NCI-H2196 treated with DMSO at 0.1 percent for 48 hours (cell line): ENCODE results near the gene ZBTB48.

Experiments
- DNase-seq: peaks from one replicate; lab custom pipeline; 2025; ENCODE audit not compliant: unreplicated experiment; lab: John Stamatoyannopoulos, UW

The ZBTB48 gene

DNA sequence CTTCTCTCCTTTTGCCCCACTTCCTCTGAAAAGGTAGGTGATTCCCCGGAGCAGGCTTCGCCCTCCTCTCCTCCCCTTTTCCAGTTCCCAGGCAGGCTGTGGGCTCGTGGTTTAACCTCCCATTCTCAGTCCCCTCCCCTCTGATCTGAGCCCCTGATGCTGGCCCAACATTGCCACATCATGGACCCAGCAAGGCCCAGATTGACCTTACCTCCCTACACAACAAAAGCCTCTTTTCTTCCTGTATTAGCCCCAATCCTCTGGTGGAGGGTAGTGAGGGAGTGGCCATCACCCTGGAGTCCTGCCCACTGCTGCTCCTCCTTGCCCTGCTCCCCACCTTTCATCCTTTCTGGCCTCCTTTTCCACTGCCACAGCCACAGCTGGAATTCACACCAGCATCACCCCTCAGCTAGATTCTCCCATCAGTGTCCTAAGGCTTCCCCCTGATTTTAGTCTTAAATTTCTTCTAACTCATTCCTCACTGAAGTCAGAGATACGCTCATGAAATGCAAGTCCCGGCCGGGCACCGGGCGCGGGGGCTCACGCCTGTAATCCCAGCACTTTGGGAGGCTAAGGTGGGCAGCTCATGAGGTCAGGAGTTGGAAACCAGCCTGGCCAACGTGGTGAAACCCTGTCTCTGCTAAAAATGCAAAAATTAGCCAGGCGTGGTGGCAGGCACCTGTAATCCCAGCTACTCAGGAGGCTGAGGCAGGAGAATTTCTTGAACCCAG, 7.0 kb upstream of the ZBTB48 start:
- no peak for DNase-seq

GRCh38 chr1:6574025-6574620, 5.7 kb upstream of the ZBTB48 start:
- DNase-seq = no peak

DNA sequence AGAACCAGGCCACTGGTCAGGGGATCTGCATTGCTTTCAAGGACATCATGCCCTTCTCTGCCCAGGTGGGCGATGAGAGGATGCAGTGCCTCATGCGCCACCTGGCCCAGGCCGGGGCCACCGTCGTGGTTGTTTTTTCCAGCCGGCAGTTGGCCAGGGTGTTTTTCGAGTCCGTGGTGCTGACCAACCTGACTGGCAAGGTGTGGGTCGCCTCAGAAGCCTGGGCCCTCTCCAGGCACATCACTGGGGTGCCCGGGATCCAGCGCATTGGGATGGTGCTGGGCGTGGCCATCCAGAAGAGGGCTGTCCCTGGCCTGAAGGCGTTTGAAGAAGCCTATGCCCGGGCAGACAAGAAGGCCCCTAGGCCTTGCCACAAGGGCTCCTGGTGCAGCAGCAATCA, 5.0 kb upstream of the ZBTB48 start:
- DNase-seq = no peak

DNA sequence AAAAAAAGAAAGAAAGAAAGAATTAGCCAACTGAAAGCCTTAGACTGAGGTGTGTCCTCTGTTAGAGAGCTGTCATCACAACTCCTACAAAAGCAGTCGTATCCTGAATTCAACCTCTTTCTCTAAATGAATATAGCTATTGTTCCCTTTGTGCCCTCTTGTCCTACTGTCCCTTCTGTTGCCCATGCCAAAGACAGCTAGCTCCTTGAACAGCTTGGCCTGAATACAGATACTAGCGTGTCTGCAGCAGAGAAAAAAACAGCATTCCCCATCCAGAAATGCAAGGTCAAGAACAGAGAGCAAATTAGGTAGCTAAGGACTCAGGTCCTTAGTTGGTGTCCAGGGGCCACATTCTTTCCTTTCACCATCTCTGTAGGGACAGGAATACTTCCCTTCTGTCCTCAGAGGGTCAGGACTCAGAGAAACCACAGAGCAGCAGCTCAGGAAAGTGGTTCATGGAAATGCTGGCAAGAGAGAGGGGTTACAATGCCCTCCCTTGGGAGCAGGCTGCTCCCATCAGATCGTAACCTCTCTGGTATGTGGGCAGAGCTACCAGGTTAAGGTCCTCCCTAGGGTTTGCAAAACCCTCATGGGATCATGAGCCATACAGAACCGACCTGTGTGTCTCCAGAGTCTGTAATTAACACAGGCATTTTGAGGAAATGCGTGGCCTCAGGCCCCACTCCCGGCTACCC, 1.8 kb upstream of the ZBTB48 start:
- DNase-seq = no peak

DNA sequence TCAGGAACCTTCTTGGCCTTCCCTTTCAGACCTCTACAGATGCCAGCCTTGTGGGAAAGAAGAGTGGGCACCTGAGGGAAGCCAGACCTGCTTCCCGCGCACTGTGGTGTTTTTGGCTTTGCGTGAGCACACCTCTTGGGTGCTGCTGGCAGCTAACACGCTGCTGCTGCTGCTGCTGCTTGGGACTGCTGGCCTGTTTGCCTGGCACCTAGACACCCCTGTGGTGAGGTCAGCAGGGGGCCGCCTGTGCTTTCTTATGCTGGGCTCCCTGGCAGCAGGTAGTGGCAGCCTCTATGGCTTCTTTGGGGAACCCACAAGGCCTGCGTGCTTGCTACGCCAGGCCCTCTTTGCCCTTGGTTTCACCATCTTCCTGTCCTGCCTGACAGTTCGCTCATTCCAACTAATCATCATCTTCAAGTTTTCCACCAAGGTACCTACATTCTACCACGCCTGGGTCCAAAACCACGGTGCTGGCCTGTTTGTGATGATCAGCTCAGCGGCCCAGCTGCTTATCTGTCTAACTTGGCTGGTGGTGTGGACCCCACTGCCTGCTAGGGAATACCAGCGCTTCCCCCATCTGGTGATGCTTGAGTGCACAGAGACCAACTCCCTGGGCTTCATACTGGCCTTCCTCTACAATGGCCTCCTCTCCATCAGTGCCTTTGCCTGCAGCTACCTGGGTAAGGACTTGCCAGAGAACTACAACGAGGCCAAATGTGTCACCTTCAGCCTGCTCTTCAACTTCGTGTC, 995 bp upstream of the ZBTB48 start:
- no peak for DNase-seq

DNA sequence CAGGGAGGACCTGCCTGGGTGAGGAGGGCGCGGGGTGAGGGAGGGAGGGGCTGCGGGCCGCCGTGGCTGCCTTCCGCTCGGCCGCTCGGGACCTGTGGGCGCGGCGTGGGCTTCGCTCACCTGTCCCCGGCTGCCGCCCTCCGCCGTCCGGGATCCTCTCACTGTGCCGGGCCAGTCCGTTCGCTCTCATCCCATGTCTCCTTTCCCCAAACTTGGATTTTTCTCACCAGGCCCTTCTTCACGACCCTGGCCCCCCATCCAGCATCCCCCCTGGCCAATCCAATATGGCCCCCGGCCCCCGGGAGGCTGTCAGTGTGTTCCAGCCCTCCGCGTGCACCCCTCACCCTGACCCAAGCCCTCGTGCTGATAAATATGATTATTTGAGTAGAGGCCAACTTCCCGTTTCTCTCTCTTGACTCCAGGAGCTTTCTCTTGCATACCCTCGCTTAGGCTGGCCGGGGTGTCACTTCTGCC, 362 bp downstream of the ZBTB48 start:
- no peak for DNase-seq

DNA sequence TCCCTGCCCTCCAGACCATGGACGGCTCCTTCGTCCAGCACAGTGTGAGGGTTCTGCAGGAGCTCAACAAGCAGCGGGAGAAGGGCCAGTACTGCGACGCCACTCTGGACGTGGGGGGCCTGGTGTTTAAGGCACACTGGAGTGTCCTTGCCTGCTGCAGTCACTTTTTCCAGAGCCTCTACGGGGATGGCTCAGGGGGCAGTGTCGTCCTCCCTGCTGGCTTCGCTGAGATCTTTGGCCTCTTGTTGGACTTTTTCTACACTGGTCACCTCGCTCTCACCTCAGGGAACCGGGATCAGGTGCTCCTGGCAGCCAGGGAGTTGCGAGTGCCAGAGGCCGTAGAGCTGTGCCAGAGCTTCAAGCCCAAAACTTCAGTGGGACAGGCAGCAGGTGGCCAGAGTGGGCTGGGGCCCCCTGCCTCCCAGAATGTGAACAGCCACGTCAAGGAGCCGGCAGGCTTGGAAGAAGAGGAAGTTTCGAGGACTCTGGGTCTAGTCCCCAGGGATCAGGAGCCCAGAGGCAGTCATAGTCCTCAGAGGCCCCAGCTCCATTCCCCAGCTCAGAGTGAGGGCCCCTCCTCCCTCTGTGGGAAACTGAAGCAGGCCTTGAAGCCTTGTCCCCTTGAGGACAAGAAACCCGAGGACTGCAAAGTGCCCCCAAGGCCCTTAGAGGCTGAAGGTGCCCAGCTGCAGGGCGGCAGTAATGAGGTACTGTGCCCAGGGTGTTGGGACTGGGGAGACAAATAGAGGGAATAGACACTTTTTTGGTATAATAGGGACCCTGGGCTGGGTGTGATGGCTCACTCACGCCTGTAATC, 1.0 kb downstream of the ZBTB48 start:
- no peak for DNase-seq

DNA sequence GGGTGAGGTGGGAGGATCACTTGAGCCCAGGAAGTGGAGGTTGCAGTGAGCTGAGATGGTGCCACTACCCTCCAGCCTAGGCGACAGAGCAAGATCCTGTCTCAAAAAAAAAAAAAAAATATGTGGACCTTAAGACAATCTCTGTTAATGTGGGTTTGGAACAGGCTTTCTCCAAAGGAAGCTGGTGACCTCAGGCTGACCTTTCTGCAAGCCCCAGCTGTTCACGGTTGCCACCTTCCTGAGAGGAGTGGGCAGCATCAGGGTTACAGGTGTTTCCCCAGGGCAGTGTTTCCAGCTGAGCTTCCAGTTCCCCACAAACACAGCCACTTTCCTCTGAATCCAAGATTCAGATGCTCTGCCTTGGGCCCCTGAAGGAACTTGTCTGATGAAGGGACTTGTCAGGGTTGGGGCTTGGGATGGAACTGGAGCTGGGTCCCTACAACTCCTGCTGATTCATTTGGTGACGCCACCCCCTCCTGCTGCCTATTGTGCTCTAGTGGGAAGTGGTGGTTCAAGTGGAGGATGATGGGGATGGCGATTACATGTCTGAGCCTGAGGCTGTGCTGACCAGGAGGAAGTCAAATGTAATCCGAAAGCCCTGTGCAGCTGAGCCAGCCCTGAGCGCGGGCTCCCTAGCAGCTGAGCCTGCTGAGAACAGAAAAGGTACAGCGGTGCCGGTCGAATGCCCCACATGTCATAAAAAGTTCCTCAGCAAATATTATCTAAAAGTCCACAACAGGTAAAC, 1.9 kb downstream of the ZBTB48 start:
- peak; percentile 14 for DNase-seq

DNA sequence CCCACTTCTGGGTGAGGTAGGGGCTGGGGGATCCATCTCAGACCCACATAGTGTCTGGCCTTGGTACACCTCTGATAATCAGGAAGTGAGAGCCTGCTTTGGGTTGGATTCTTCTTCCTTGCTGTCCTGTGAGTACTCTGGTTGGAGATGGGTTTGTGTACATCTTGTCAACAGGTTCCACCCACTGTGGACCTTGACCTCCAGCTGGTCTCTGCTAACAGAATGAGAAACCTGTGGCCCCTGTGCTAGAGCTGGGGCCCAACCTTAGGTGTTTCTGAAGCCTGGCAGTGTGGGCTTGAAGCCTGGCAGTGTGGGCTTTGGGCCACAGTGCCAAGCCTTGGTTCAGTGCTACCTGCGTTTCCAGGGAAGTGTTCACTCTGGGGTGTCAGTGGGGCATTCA, 2.6 kb downstream of the ZBTB48 start:
- no peak for DNase-seq

GRCh38 chr1:6584126-6585080, 4.6 kb downstream of the ZBTB48 start:
- no peak for DNase-seq

GRCh38 chr1:6585081-6585722, 5.4 kb downstream of the ZBTB48 start:
- DNase-seq = no peak

- no peak for DNase-seq
These were observed 6.0 kb downstream of the ZBTB48 start for GRCh38 chr1:6585841-6586240.

- DNase-seq = no peak
These were observed 6.6 kb downstream of the ZBTB48 start for GRCh38 chr1:6586404-6586816.

GRCh38 chr1:6587261-6588005, 7.6 kb downstream of the ZBTB48 start:
- peak; percentile 83 for DNase-seq

DNA sequence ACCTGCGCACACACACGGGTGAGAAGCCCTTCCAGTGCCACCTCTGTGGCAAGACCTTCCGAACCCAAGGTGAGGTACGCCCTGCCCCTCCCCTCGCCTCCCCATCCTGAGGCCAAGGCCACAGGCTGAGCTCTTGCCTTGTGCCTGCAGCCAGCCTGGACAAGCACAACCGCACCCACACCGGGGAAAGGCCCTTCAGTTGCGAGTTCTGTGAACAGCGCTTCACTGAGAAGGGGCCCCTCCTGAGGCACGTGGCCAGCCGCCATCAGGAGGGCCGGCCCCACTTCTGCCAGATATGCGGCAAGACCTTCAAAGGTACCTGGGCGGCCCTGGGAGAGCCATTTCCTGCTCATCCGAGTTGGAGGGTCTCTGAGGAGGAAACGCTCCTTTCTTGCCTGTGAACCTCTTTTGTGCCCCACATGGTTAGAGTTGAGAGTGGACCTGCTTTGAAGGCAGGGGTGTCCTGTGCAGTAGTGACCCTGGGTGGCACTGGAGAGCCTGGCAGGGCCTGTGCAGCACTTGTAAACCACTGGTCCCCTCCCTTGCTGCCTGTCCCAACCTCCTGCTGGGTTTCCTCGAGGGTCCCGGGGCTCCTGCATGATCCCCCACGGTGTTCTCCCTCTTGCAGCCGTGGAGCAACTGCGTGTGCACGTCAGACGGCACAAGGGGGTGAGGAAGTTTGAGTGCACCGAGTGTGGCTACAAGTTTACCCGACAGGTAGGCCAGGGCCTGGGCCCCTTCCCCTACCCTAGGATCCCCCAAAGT, 8.5 kb downstream of the ZBTB48 start:
- DNase-seq = no peak

DNA sequence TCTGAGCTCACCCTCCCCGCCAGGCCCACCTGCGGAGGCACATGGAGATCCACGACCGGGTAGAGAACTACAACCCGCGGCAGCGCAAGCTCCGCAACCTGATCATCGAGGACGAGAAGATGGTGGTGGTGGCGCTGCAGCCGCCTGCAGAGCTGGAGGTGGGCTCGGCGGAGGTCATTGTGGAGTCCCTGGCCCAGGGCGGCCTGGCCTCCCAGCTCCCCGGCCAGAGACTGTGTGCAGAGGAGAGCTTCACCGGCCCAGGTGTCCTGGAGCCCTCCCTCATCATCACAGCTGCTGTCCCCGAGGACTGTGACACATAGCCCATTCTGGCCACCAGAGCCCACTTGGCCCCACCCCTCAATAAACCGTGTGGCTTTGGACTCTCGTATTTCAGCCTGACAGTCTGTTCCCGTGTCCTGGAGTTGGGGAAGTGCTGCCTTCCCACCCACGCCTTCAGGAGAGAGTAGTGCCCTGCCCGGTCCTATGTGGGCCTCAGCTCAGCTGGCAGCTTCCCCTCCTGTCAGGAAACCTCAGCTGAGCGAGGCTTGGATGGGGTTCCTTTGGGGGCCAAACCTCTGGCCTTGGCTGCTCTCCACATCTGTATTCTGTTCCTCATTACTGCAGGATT, 9.2 kb downstream of the ZBTB48 start:
- no peak for DNase-seq
